ENCODE data around the gene SMARCD2.
A peak's percentile ranks its signal among the peaks of the same experiment; 100 is the strongest.

Gene SMARCD2

GRCh38 chr17:63854709-63855108 is 12.2 kb upstream of the SMARCD2 start:
- H3K4me3 ChIP-seq: no peak overlapping the region
- H3K27ac ChIP-seq: no peak overlapping the region

- no peak overlapping the region for H3K27ac ChIP-seq
Observed at GRCh38 chr17:63853260-63853659, 10.8 kb upstream of the SMARCD2 start.

GRCh38 chr17:63850401-63850800 is 7.9 kb upstream of the SMARCD2 start:
- Histone ChIP-seq H3K4me3 (no peak overlapping the region), H3K27ac (no peak overlapping the region)

More at GRCh38 chr17:63853260-63853659, 10.8 kb upstream of the SMARCD2 start:
- H3K4me3 ChIP-seq: no peak overlapping the region

- H3K27ac ChIP-seq: peak overlapping the region in 18 of 21 experiments; percentile 39 to 84 (median 72)
- H3K4me3 ChIP-seq: peak overlapping the region in 6 of 7 experiments; percentile 4 to 24 (median 18)
Observed at GRCh38 chr17:63848834-63849689, 6.6 kb upstream of the SMARCD2 start.

- Histone ChIP-seq H3K27ac (no peak overlapping the region), H3K4me3 (no peak overlapping the region)
Observed at GRCh38 chr17:63847525-63848249, 5.2 kb upstream of the SMARCD2 start.

GRCh38 chr17:63845509-63845908 is 3.0 kb upstream of the SMARCD2 start:
- H3K4me3 ChIP-seq: no peak overlapping the region
- no peak overlapping the region for H3K27ac ChIP-seq

GRCh38 chr17:63843910-63844677 is 1.6 kb upstream of the SMARCD2 start:
- Histone ChIP-seq H3K27ac (peak overlapping the region in 18 of 21 experiments; percentile 78 to 98 (median 92)), H3K4me3 (peak overlapping the region in 3 of 7 experiments; percentile 79 to 91 (median 87))

GRCh38 chr17:63843387-63843888 is 953 bp upstream of the SMARCD2 start:
- Histone ChIP-seq H3K4me3 (peak overlapping the region; percentile 79 to 91 (median 86)), H3K27ac (peak overlapping the region in 19 of 21 experiments; percentile 73 to 98 (median 91))

GRCh38 chr17:63842173-63842539 is 329 bp downstream of the SMARCD2 start:
- Histone ChIP-seq H3K27ac (peak overlapping the region; percentile 86 to 98 (median 92)), H3K4me3 (peak overlapping the region; percentile 79 to 91 (median 86))

- Histone ChIP-seq H3K27ac (peak overlapping the region; percentile 86 to 98 (median 92)), H3K4me3 (peak overlapping the region; percentile 79 to 91 (median 86))
Observed at GRCh38 chr17:63841350-63842172, 924 bp downstream of the SMARCD2 start.

- Histone ChIP-seq H3K4me3 (peak overlapping the region; percentile 79 to 91 (median 86)), H3K27ac (peak overlapping the region in 20 of 21 experiments; percentile 88 to 98 (median 92))
Observed at GRCh38 chr17:63840591-63841349, 1.7 kb downstream of the SMARCD2 start.

GRCh38 chr17:63838631-63839171 is 3.8 kb downstream of the SMARCD2 start:
- peak overlapping the region in 20 of 21 experiments; percentile 34 to 98 (median 88) for H3K27ac ChIP-seq

GRCh38 chr17:63837962-63838600 is 4.4 kb downstream of the SMARCD2 start:
- Histone ChIP-seq H3K4me3 (no peak overlapping the region), H3K27ac (peak overlapping the region in 18 of 21 experiments; percentile 34 to 98 (median 75))

More at GRCh38 chr17:63838631-63839171, 3.8 kb downstream of the SMARCD2 start:
- H3K4me3 ChIP-seq: peak overlapping the region in 2 of 7 experiments; percentile 9 to 15

- peak overlapping the region in 16 of 21 experiments; percentile 45 to 98 (median 80) for H3K27ac ChIP-seq
- no peak overlapping the region for H3K4me3 ChIP-seq
Observed at GRCh38 chr17:63837480-63837879, 5.0 kb downstream of the SMARCD2 start.

GRCh38 chr17:63836811-63837210 is 5.7 kb downstream of the SMARCD2 start:
- Histone ChIP-seq H3K4me3 (no peak overlapping the region), H3K27ac (peak overlapping the region in 5 of 21 experiments; percentile 47 to 98 (median 80))

GRCh38 chr17:63835167-63835720 is 7.2 kb downstream of the SMARCD2 start:
- Histone ChIP-seq H3K4me3 (no peak overlapping the region), H3K27ac (peak overlapping the region in 3 of 21 experiments; percentile 6 to 51 (median 11))

Measured in skin epidermis (tissue), 12 donors.